Measurements from ENCODE around the gene PSENEN. TPM values are rescaled to one million over a fixed set of nuclear protein-coding genes. Genes with fewer than 3 reads are reported as not detected.

The PSENEN gene
- total and polyA plus RNA-seq, 9 of the 15 experiments (the other 6 are each of a cell fraction or from before 2014, with no cell fraction given): 34.5 to 299 (median 61.1) TPM

DNA sequence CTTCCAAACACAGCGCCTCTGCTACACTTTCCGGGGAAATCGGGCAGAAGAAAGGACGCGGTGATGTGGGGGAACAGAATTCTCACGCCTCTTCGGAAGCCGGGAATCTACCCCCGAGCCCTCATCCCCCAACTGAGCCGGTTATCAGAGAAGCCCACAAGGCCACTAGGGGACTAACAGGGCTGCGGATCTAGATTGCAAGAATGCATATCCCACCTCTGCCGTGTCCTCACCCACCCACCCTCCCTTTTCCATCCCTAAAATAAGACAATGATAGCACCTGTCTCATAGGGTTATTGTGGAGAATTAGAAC, 4.3 kb upstream of the PSENEN start (continued):
- TF ChIP-seq, protein P1, sequence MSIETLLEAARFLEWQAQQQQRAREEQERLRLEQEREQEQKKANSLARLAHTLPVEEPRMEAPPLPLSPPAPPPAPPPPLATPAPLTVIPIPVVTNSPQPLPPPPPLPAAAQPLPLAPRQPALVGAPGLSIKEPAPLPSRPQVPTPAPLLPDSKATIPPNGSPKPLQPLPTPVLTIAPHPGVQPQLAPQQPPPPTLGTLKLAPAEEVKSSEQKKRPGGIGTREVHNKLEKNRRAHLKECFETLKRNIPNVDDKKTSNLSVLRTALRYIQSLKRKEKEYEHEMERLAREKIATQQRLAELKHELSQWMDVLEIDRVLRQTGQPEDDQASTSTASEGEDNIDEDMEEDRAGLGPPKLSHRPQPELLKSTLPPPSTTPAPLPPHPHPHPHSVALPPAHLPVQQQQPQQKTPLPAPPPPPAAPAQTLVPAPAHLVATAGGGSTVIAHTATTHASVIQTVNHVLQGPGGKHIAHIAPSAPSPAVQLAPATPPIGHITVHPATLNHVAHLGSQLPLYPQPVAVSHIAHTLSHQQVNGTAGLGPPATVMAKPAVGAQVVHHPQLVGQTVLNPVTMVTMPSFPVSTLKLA (conservative IDR thresholded peaks at IDR 0.05): no peak
- TF ChIP-seq NR3C1 (CRISPR knock-in tag; IDR thresholded peaks at IDR 0.05): no peak
- no peak for TF ChIP-seq NR2C1 (IDR thresholded peaks at IDR 0.05)
- no peak for TF ChIP-seq NR2C1 (tag; IDR thresholded peaks at IDR 0.05)
- TF ChIP-seq, protein P2, sequence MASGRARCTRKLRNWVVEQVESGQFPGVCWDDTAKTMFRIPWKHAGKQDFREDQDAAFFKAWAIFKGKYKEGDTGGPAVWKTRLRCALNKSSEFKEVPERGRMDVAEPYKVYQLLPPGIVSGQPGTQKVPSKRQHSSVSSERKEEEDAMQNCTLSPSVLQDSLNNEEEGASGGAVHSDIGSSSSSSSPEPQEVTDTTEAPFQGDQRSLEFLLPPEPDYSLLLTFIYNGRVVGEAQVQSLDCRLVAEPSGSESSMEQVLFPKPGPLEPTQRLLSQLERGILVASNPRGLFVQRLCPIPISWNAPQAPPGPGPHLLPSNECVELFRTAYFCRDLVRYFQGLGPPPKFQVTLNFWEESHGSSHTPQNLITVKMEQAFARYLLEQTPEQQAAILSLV (tag; IDR thresholded peaks at IDR 0.05): no peak
- TF ChIP-seq, protein P3, sequence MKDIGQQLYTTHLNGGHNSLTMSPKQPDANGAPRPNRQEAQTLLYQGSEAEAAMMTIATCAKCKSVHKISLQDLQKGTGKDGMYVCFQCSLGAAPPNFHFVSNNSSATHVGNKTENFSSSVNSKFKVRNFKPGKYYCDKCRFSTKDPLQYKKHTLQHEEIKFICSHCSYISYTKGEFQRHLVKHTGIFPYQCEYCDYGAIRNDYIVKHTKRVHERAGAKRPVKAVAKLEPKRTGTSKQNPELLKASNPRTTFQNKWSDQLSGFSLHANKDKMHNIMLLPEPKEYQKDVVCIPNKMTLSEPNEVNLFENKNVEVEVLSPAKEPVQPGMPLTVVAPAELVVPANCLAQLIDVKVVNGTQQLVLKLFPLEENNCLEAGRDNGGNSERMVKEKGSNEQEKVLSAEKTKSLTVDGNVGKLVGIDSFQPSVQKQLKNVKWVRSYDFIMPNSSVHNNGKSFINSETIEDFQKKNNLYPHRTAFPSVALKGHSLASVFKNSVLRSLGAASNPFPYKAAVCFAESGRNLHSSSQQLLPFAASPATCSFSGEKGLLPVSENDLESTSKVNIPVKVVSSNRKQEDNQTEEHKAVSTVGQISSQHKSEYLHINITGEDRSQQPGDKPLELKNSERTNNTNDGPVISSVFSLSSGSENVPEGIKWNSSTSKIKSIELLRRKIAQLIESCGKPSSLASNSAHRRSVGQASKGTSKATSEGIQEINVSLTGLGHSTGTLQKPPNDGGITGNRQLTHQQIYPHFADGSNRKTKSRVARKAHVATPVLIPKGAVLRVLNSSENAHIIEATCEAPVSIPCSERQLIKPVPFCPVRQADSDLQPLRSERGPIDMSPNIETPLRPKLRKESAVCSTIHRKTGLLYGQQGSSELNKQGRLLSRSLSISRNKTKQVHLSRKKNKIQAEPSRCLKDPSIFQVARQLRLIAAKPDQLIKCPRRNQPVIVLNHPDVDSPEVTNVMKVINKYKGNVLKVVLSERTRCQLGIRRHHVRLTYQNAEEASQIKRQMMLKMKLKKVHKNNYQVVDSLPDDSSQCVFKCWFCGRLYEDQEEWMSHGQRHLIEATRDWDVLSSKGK (CRISPR knock-in tag; IDR thresholded peaks at IDR 0.05): no peak
- no peak for TF ChIP-seq SPI1 (IDR thresholded peaks at IDR 0.05; ENCODE audit: borderline replicate concordance, low read depth, low read length)
- no peak for TF ChIP-seq NUFIP1 (IDR thresholded peaks at IDR 0.05; ENCODE audit: partially characterized antibody)
- TF ChIP-seq HCFC1 (IDR thresholded peaks at IDR 0.05; ENCODE audit: low read depth, low read length): no peak
- TF ChIP-seq ETV5 (CRISPR knock-in tag; IDR thresholded peaks at IDR 0.05; ENCODE audit: low read depth): 0 out of 2 replicates have a peak, but pooled peaks have one; percentile 15
- TF ChIP-seq, protein P4, sequence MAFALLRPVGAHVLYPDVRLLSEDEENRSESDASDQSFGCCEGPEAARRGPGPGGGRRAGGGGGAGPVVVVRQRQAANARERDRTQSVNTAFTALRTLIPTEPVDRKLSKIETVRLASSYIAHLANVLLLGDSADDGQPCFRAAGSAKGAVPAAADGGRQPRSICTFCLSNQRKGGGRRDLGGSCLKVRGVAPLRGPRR (CRISPR knock-in tag; IDR thresholded peaks at IDR 0.05): no peak
- TF ChIP-seq ZNF253 (CRISPR knock-in tag; conservative IDR thresholded peaks at IDR 0.05): no peak
- no peak for TF ChIP-seq PPARD (CRISPR knock-in tag; IDR thresholded peaks at IDR 0.05)
- peak; percentile 47; the same call in 1 of the 2 replicates for TF ChIP-seq CBFA2T3 (IDR thresholded peaks at IDR 0.05)
- TF ChIP-seq NFE2L1 (tag; IDR thresholded peaks at IDR 0.05; ENCODE audit: borderline replicate concordance, low read depth): no peak
- no peak for TF ChIP-seq BRF1 (IDR thresholded peaks at IDR 0.05; ENCODE audit: borderline replicate concordance, extremely low read depth, insufficient read length)
- no peak for TF ChIP-seq ZBED1 (IDR thresholded peaks at IDR 0.05)
- no peak for TF ChIP-seq EHMT2 (IDR thresholded peaks at IDR 0.05)
- TF ChIP-seq, protein P5, sequence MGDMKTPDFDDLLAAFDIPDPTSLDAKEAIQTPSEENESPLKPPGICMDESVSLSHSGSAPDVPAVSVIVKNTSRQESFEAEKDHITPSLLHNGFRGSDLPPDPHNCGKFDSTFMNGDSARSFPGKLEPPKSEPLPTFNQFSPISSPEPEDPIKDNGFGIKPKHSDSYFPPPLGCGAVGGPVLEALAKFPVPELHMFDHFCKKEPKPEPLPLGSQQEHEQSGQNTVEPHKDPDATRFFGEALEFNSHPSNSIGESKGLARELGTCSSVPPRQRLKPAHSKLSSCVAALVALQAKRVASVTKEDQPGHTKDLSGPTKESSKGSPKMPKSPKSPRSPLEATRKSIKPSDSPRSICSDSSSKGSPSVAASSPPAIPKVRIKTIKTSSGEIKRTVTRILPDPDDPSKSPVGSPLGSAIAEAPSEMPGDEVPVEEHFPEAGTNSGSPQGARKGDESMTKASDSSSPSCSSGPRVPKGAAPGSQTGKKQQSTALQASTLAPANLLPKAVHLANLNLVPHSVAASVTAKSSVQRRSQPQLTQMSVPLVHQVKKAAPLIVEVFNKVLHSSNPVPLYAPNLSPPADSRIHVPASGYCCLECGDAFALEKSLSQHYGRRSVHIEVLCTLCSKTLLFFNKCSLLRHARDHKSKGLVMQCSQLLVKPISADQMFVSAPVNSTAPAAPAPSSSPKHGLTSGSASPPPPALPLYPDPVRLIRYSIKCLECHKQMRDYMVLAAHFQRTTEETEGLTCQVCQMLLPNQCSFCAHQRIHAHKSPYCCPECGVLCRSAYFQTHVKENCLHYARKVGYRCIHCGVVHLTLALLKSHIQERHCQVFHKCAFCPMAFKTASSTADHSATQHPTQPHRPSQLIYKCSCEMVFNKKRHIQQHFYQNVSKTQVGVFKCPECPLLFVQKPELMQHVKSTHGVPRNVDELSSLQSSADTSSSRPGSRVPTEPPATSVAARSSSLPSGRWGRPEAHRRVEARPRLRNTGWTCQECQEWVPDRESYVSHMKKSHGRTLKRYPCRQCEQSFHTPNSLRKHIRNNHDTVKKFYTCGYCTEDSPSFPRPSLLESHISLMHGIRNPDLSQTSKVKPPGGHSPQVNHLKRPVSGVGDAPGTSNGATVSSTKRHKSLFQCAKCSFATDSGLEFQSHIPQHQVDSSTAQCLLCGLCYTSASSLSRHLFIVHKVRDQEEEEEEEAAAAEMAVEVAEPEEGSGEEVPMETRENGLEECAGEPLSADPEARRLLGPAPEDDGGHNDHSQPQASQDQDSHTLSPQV (IDR thresholded peaks at IDR 0.05): no peak
- no peak for TF ChIP-seq CBX8 (IDR thresholded peaks at IDR 0.05; ENCODE audit: borderline replicate concordance, extremely low read depth, low read depth, low read length, poor library complexity, severe bottlenecking)
